ENCODE measurements around the gene NEDD4.

DNA sequence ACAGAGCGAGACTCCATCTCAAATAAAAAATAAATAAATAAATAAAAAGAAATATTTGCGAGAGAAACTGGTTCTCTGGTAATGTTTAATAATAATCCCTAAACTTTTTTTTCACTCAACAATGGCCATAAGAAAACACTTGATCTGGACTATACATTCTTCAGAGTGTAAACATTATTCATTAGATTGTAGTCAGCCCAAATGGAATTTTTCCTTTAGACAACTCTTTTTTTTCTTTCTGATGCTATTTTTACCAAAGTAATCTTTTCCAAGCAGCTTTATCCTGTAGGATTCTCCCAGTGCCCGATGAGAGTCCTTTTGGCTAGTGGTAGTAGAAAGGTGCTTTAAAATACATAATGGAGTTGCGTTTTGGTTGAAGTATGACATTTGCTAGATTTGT, 90.4 kb downstream of the NEDD4 start:
- TF ChIP-seq POLR2AphosphoS5 (IDR thresholded peaks at IDR 0.05; ENCODE audit: low read depth, low read length), result no peak
- no peak for TF ChIP-seq POLR2A (IDR thresholded peaks at IDR 0.05; ENCODE audit: low read depth, low read length)
